Activated CD4-positive, alpha-beta T cell treated with anti-CD3 and anti-CD28 coated beads, Interleukin-2, amount 50 U/mL, for 4 hours (primary cell): ENCODE data around the gene PET100.

Experiments used
- DNase-seq, 2 experiments: peaks; one replicate each; pipeline ENCODE4 v3.0.0-alpha.2; 2020

Gene PET100

DNA sequence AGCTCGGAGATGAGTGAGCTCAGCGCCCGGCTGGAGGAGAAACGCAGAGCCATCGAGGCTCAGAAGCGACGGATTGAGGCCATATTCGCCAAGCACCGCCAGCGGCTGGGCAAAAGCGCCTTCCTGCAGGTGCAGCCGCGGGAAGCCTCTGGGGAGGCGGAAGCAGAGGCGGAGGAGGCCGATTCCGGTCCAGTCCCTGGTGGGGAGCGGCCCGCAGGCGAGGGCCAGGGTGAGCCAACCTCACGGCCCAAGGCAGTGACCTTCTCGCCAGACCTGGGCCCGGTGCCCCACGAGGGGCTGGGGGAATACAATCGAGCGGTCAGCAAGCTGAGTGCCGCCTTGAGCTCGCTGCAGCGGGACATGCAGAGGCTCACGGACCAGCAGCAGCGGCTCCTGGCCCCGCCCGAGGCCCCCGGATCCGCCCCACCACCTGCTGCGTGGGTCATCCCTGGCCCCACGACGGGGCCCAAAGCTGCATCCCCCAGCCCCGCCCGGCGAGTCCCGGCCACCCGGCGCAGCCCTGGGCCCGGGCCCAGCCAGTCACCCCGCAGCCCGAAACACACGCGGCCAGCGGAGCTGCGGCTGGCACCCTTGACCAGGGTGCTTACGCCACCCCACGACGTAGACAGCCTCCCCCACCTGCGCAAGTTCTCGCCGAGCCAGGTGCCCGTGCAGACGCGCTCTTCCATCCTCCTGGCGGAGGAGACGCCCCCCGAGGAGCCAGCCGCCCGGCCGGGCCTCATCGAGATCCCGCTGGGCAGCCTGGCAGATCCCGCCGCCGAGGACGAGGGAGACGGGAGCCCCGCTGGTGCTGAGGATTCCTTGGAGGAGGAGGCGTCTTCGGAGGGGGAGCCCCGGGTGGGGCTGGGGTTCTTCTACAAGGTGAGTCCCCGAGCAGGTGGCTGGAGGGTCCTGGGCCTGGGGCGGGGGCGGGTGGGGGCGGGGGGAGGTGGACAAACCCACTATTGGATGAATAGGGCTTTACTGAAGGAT is 17.0 kb upstream of the PET100 start:
- no peak for DNase-seq

DNA sequence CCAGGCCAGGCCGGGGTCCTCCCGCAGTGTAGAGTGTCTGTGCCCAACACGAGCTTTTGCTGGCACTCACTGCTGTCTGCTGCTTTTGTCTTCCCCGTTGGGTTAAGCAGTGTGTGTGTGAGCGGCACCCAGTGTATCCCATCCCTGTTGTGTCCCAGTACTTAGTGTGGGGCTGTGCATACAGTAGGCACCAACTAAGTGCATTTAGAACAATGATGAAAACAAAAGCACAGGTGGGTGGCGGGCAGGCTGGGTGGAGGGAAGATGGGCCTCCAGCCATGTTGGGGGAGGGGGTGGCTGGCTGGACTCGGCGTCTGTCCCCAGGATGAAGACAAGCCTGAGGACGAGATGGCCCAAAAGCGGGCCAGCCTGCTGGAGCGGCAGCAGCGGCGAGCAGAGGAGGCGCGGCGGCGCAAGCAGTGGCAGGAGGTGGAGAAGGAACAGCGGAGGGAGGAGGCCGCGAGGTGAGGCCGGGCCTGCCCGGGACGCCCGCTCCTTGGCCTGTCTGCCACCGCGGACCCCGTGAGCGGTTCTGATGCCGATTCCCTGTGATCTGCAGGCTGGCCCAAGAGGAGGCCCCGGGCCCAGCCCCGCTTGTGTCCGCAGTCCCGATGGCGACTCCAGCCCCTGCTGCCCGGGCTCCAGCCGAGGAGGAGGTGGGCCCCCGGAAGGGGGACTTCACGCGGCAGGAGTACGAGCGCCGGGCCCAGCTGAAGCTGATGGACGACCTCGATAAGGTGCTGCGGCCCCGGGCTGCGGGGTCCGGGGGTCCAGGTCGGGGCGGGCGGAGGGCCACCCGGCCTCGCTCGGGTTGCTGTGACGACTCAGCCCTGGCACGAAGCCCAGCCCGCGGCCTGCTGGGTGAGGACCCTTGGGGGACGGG is 14.5 kb upstream of the PET100 start:
- no peak for DNase-seq

DNA sequence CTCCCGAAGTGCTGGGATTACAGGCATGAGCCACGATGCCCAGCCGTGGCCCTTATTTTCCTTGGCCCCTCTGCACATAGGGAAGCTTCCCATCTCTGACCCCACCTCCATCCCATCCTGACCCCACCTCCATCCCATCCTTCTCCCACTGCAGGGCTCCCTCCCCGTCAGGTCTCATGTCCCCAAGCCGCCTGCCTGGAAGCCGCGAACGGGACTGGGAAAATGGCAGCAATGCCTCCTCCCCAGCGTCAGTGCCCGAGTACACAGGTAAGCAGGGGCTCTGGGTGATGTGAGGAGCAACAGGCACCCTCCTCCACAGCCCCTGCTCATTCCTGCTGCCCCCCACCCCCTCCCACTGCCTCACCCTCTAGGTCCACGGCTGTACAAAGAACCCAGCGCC is 12.4 kb upstream of the PET100 start:
- DNase-seq: no peak

DNA sequence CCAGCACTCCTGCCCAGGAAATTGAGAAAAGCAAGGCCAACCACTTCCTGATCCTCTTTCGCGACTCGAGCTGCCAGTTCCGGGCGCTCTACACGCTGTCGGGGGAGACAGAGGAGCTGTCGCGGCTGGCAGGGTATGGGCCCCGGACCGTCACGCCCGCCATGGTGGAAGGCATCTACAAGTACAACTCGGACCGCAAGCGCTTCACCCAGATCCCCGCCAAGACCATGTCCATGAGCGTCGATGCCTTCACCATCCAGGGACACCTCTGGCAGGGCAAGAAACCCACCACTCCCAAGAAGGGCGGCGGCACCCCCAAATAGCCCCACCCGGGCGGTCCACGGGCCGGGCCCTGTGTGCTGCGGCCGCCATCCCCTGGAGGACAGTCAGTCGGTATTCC is 11.9 kb upstream of the PET100 start:
- no peak for DNase-seq

DNA sequence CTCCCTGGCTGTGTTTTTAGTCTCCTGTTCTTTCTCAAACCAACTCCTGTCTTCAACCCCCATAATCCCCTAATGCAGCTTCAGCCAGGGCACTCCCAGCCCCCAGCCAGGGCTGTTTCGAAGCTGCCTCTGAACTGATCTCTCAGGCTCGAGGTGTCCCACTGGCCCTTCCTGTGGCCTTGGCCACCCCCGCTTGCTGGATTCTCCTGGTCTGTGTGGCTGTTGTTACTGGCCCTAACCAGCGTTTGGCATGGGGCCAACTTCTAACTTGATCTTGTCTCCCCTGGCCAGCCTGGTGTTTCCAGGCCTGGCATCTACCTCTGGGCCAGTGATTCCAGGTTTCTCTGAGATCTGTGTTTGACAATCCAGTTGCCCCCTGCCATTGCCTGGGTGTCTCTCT is 11.2 kb upstream of the PET100 start:
- no peak for DNase-seq

DNA sequence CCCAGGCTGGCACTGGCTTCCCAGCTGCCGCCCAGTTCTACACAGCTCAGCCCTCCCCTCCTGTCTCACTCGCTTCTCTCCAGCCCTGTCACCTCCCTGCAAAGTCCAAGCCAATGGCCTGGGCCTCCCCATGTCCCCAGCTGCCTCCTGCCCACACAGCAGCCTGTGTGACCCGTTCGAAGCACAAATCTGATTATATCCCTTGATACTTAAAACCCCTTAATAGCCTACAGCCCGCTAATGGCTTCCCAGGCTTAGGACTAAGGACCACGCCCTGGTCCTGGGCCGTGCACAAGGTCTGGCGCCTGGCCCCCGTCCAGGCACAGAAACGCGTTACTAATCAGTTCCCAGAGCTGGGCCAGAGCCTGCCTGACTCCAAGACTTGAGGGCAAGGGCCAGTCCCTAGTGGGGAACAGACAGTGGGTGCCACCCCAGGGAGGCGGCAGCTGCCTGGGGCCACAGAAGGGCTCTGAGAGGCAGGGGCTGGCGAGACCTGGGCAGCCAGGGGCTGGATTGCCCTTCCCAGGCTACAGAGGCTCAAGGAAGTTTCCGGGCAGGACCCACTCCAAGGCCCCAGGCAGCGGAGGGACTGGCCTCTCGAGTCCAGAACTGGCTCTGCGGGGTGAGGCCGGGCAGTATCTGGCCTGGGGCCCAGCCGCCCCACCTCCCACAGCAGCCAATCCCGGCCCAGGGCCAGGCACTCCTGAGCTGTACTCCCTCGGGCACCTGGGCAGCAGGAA is 10.7 kb upstream of the PET100 start:
- no peak for DNase-seq

DNA sequence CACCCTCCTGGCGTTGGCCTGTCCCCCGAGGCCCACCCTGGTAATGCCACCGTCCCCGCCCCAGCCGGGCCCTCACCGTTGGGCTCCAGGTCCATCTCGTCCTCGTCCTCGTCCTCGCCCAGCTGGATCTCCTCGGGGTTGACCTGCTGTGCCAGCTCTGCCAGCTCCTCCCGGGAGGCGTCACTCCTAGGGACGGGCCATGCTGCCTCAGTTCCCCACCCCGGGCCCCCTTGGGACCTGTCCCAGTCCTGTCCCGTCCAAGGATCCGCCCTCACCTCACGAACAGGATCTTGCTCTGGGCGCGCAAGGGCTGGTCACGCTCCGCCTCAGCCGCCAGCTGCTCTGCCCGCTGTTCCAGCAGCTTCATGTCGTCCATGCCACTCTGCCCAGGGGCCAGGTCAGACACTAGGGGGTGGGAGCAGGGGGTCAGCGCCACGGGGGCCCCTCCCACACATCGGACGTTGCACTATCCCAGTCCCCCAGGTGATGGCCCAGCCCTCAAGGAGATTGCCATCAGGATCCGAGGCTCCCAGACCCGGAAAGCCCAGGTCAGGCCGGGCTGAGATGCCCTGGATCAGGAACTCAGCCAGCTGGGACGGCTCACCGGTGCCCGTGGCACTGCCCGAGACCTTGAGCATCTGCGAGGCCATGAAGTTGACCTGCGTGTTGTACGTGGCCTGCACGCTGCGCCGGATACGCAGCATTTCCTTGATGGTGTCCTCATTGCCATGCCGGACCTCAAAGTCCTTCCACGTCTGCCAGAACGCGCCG is 9.7 kb upstream of the PET100 start:
- DNase-seq: no peak

DNA sequence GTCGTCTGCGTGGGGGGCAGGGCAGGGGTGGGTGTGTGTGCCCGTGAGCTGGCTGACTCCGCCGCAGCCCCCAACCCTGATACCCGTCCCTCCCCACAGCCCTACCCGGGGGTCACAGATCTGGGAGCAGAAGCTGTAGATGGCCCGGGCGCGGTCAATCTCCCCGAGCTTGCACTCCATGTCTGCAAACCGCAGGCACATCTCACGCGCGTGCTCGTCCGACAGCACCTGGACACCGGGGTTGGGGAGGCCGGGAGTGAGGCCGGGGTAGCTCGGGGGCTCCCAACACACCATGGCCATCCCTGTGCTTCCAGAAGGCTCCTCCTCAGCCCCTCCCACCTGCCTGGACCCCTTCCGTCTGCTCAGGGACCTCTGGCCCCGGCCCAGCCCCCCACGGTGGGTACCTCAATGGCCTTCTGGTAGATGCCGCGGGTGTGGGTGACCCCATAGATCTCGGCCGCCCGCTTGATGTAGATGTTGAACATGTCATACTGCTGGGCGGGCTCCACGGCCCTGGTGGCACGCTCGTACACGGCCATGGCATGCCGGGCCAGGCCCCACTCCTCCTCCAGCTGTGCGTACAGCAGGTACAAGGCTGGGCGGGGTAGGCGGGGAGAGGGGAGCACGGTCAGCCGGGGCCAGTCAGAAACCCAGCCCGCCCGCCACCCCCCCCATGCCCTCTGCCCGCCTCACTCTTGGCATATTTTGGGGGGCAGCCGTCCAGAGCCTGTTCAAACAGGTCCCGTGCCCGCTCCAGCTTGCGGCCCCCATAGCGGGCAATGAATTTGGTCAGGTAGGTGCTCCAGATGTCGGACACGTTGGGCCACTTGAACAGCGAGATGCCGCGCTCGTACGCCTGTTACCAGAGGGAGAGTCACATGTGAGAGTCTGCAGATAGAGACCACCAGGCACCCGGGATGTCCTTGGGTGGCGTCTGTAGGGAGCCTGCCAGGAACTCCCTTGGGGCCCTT is 8.9 kb upstream of the PET100 start:
- no peak for DNase-seq

DNA sequence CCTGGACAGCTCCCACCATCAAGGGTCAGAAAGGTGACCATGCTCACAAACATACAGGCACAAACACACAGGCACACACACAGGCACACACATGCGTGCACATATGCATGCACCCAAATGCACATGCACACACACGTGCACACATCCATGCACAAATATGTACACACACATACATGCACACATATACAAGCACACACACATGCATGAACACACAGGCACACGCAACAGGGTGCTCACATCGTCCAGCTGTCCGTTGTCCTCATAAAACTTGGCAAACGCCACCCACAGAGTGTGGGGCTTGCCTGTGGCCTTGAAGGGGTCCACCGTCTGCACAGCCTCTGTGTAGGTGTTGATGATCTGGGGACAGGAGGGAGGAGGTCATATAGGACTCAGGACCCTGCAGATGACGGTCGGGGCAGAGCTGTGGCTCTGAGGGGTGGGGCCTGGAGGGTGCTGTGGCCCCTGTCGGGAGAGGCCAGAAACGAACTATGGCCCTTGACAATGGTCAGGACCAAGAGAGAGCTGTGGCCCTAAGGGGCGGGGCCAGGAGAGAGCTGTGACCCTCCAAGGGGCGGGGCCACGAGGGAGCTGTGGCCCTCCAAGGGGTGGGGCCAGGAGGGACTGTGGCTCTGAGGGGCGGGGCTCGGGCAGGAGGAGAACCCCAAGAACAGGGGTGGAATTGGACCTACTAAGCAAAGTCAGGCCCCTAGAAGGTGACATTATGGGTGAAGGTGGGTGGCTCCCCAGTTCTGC is 6.5 kb upstream of the PET100 start:
- no peak for DNase-seq

DNA sequence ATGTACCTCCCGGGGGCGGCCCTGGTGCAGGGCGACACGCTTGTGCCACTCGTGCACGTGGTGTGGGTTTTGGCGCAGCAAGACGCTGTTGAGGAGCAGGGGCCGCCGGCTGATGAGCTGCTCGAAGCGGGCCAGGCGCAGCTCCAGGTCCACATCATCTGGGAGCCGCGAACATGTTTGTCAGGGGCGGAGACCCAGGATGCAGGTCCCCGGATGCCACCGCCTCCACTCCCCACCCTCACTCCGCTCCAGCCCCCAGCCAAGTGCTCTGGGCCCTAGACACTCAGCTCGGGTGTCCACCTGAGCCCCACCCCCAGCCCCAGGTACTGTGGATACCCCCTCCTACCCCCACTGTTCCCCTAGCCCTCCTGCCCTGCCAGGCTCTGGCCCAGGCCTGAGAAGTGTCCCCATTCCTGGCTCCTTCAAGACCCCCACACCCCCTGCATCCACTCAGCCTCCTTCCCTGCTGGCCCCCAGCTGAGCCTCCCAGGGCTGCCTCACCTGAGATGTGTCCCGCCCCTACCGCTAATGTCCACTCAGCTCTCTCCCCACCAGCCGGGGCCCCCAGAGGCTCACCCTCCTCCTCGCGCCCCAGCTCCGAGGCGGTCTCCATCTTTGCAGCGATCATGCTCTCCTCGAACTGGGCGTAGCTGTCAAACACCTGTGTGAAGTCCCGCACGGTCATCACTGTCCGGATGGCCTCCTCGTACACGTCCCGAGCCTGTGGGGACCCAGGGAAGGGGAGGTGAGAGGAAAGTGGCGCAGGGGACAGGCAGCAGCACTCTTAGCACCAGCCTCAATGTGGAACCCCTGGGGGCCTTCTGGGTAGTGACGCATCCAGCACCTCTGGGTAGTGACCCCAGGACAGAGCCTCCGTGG is 5.6 kb upstream of the PET100 start:
- DNase-seq: no peak

DNA sequence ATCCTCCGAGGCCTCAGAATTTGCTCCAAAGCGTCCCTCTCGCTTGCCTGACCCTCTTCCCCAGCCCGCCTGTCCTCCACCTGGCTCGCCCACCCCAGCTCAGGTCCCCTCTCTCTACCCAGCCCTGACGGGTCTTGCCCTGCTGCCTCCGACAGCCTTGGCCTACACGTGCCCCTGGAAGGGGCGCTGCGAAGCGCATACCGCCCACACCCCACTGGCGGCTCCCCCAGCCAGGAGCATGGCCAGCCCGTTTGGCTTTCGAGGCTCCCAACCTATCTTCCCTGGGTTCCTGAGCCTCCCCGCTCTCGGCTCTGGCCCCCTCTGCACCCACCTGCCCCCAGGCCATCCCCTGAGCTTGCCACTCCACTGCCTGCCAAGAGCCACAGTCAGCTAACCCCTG is 4.8 kb upstream of the PET100 start:
- DNase-seq: no peak

DNA sequence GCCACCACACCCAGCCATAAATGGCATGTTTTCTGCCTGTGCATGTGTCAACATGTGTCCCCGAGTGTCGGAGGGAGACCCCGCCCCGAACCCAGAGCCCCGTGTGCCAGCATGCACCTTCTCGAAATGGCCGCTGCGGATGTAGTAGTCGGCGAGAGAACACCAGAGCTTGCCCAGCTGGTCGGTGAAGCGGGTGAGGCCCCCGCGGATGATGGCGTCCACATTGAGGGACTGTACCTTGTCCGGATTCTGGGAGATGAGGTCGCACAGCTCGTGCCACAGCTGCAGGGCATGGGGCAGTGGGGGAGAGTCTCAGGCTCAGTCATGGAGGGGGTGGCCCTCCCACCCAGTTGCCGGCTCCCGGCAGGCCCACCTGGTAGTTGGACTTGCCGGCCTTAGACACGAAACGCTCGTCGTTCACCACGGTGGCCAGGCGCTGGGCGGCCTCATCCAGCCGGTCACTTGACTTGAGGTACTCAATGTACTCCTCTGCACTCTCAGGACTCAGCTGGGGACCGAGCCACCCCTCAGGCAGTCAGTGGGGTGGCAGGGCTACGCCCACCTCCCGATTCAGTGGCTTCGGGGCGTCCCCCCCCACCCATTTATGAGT is 3.7 kb upstream of the PET100 start:
- no peak for DNase-seq

DNA sequence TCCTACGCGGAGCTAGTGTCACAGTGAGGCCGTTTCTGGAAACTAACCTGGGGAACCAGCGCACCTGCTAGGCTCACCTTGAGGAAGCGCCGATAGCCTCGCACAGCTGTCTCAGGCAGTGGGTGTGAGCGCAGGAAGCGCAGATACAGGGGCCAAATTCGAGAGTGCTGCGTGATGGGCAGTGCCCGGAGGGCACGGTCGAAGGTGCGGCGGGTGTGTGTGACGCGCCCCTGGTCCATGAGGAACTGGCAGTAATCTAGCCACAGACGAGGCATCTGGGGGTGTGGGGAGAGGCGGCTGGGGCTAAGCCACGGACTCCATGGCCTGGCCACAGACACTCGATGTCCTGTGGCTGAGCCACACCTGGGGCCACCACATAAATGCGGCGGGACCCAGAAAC is 2.4 kb upstream of the PET100 start:
- DNase-seq: no peak

DNA sequence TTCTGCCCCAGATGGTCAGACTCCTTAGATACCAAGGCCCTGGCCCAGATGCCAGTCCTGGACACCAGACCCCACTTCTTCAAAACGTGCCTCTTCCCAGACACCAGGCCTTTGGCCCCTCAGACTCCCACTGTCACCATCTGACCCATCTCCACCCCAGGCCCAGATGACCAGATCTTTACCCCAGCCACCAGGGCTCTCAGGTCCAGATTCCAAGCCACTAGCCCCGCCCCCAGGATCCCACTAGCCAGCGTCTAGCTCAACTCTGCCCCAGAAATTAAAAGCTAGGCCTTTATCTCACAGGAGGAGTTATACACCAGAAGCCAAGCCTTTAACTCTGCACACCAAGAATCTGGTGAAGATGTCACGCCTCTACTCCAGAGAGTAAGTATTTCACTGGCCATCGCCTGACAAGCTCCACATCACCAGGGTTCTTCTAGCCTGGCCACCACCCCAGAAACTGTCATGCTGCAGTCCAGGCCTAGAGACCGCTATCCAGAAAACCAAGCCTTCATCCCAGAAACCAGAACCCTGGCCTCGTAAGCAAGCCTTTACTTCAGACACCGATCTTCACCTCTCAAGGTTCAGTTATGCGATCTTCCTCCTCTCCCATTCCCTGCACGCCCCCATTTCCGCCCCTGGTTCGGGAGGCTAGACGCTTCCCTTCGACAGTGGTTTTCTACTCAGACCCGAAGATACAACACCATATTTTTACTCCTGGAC is 843 bp upstream of the PET100 start:
- no peak for DNase-seq

DNA sequence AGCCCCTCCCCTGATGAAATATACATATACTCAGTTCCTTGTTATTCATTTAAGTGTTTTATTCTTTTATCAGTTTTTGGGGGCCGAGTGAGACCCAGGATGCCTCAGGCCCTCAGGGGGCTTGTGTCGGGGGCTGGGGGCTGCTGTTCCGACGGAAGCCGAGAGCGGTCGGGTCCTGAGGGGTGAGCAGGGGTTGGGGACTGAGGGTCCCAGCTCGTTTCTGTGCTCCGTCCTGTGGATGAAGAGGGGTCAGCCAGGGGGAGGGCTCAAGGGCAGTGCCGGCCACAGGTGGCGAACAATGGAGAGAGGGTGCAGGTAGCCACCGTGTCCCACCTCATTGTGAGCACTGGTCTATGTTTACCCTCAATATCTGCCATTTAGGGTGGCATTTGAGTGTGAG is 2.0 kb downstream of the PET100 start:
- DNase-seq: no peak

DNA sequence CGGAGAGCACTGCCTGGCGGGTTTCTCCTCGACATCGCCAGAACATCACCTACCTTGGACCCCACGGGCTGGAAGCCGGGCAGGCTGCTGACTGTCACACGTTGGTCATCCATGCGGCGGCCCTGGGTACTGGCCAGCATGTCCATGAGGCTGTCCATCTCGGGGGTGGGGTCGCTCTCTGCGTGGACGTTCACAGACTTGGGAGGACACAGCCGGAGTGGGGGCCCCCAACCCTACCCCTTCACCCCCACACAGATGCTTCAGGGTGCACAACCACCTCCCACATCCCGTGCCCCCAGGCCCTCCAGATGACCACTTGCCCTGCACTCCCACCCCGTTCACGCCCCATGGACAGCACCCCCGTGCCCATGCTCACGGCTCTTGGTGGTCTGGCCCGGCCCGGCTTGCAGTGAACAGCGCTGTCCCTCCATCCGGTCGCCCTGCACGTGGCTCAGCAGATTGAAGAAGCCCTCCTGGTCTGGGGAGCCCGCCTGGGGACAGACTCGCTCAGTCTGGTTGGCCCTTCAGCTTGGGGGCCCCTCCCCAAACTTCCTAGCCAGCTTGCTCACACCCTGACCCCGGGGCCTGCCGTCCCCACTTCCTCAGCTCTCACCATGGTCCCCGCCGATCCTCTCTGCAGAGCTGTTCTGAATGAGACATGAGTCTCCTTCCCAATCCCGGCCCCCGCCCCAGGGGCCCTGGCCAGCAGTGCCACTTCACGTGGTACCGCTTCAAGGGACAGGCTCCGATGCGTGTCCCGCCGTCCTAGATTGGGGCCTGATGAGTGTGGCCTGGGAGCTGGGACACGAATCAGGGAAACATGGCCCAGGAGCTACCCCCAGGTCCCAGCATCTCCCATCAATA is 3.0 kb downstream of the PET100 start:
- DNase-seq: no peak

DNA sequence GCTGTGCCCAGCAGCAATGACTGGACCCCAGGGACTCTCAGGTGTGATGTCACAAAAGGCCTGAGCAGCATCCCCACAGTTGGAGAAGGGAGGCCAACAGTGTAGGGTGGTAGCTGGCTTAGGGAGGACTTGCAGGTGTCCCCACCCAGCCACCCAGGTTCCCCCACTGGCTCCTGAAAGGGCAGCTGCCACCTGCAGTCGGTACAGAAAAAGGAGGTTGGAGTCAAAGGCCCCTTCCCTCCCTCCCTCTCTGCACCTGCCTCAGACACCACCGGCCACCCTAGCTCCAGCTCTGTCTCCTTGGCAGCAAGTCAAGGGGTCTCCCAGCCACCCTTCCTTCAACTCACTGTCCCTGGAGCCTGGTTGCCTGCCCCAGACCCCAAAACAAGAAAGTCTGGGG is 4.1 kb downstream of the PET100 start, which contains the start of gene PCP2:
PCP2 (minus strand) TSS at position 22 of the 400 bp plus-strand sequence. CDS start 262 bp downstream, outside the sequence.
- DNase-seq: no peak
